T-helper 22 cell (primary cell): Measurements from ENCODE around the gene AP3D1.
"Not testable (repeated sequence)": the region's sequence is repeated elsewhere in the genome, so short reads cannot be mapped to it uniquely, and the experiment has no call there.

Source experiments
- DNase-seq: peaks from one replicate; pipeline ENCODE4 v3.0.0-alpha.2; 2020; ENCODE audit warnings: low read depth

Gene AP3D1

GRCh38 chr19:2151339-2152229, at the start of gene AP3D1:
TSS of gene AP3D1 (minus strand) at chr19:2151566. CDS start at chr19:2151334, 232 bp downstream.
- peak; percentile 100 for DNase-seq

- DNase-seq, result not testable (repeated sequence)
These were observed 49.4 kb upstream of the AP3D1 start for GRCh38 chr19:2200624-2201294.

- DNase-seq, result no peak
These were observed 48.7 kb upstream of the AP3D1 start for GRCh38 chr19:2199861-2200623.

GRCh38 chr19:2199215-2199614, 47.8 kb upstream of the AP3D1 start:
- no peak for DNase-seq

GRCh38 chr19:2198317-2198716, 47.0 kb upstream of the AP3D1 start:
- DNase-seq, result no peak

GRCh38 chr19:2197270-2197669, 45.9 kb upstream of the AP3D1 start:
- DNase-seq, result no peak

GRCh38 chr19:2195914-2196313, 44.5 kb upstream of the AP3D1 start:
- no peak for DNase-seq

GRCh38 chr19:2195361-2195760, 44.0 kb upstream of the AP3D1 start:
- DNase-seq, result no peak

GRCh38 chr19:2194513-2195078, 43.2 kb upstream of the AP3D1 start:
- no peak for DNase-seq

- DNase-seq, result no peak
These were observed 42.4 kb upstream of the AP3D1 start for GRCh38 chr19:2193807-2194206.

- DNase-seq, result no peak
These were observed 41.5 kb upstream of the AP3D1 start for GRCh38 chr19:2192862-2193261.

GRCh38 chr19:2191456-2192310, 40.3 kb upstream of the AP3D1 start:
- no peak for DNase-seq

GRCh38 chr19:2190848-2191455, 39.6 kb upstream of the AP3D1 start:
- DNase-seq, result no peak

GRCh38 chr19:2189880-2190279, 38.5 kb upstream of the AP3D1 start:
- no peak for DNase-seq

- DNase-seq, result no peak
These were observed 37.5 kb upstream of the AP3D1 start for GRCh38 chr19:2188708-2189385.

- DNase-seq, result no peak
These were observed 35.8 kb upstream of the AP3D1 start for GRCh38 chr19:2187159-2187558.

- no peak for DNase-seq
These were observed 34.9 kb upstream of the AP3D1 start for GRCh38 chr19:2186071-2186846.

- no peak for DNase-seq
These were observed 34.3 kb upstream of the AP3D1 start for GRCh38 chr19:2185734-2186070.

- DNase-seq, result no peak
These were observed 33.1 kb upstream of the AP3D1 start for GRCh38 chr19:2184422-2184975.
